ENCODE data around the gene CCL25.

The CCL25 gene

DNA sequence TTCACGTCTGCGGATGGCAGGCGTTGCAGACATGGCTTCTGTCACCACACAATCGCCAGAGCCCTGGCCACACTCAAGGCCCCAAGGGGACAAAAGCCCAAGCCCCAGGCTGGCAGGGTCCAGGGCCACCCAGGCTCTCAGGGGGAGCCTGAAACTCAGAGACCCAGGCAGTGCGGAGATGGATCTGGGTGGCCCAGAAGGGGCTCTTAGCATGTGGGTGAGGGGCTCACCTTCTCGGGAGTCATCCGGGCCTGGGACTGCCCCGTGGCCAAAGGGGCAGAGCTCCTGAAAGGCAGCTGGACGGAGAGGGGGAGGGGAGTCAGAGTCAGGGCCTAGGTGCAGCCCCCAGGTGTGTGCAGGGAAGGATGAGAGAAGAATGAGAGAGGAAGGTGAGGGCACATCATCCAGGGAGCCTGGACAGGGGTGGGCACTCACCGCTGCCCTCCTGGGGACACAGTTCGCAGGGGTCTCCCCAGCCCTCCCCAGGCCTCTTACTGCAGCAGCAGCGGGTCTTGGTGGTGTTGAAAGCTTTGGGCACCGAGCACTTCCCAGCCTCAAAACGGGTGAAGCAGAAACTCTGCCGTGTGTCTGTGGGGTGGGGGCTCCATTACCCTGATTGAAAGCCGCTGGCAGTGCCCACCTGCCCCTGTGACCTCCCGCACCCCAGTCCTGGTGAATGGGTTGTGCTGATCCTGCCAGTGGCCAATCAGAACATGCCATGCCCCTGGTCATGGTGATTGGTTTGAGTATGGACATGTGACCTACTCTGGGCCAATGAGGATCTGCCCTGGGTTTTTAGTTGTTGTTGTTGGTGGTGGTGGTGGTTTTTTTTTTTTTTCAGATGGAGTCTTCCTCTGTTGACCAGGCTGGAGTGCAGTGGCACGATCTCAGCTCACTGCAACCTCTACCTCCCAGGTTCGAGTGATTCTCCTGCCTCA, 37.4 kb downstream of the CCL25 start:
- H3K27ac ChIP-seq: no peak overlapping the region
- POLR2A ChIA-PET (ENCODE audit: low non-redundant PET): no interaction called here
- TF ChIP-seq, protein P1, sequence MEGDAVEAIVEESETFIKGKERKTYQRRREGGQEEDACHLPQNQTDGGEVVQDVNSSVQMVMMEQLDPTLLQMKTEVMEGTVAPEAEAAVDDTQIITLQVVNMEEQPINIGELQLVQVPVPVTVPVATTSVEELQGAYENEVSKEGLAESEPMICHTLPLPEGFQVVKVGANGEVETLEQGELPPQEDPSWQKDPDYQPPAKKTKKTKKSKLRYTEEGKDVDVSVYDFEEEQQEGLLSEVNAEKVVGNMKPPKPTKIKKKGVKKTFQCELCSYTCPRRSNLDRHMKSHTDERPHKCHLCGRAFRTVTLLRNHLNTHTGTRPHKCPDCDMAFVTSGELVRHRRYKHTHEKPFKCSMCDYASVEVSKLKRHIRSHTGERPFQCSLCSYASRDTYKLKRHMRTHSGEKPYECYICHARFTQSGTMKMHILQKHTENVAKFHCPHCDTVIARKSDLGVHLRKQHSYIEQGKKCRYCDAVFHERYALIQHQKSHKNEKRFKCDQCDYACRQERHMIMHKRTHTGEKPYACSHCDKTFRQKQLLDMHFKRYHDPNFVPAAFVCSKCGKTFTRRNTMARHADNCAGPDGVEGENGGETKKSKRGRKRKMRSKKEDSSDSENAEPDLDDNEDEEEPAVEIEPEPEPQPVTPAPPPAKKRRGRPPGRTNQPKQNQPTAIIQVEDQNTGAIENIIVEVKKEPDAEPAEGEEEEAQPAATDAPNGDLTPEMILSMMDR (conservative IDR thresholded peaks at IDR 0.05; ENCODE audit: low read depth): no peak
- CTCF ChIA-PET: interaction anchor here (1.0 kb wide), 1 partner anchor 15 kb away, joined by 3 read pairs; no protein-coding TSS in a partner anchor
- DNase-seq (ENCODE audit: low spot score): no peak

- no peak overlapping the region for H3K27ac ChIP-seq
- TF ChIP-seq, protein P1 (conservative IDR thresholded peaks at IDR 0.05; ENCODE audit: low read depth): no peak
- CTCF ChIA-PET: no interaction called here
- DNase-seq (ENCODE audit: low spot score): no peak
- POLR2A ChIA-PET (ENCODE audit: low non-redundant PET): interaction anchor here (0.5 kb wide), 1 partner anchor 333 kb away, joined by 4 read pairs; no protein-coding TSS in a partner anchor
Observed at GRCh38 chr19:8090950-8091349, 38.4 kb downstream of the CCL25 start.

DNA sequence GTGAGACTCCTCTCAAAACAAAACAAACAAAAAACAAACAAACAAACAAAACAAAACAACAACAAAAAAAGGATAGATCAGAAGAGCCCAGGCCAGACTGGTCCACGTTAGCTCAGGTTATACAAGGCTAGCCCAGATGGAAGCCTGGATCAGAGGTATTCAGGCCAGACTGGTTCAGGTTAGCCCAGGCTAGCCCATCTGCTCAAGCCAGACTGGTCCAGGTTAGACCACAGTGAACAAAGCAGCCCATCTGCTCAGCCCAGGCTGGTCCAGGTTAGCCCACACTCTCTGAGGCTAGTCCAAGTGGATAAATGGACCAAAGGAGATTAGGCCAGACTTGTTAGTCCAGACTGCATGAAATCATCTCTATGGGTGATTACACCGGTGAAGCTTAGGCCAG, 41.2 kb downstream of the CCL25 start:
- CTCF ChIA-PET: no interaction called here
- no peak overlapping the region for H3K27ac ChIP-seq
- POLR2A ChIA-PET (ENCODE audit: low non-redundant PET): no interaction called here
- no peak for DNase-seq (ENCODE audit: low spot score)
- TF ChIP-seq, protein P1 (conservative IDR thresholded peaks at IDR 0.05; ENCODE audit: low read depth): no peak

- no peak overlapping the region for H3K27ac ChIP-seq
- ChIA-PET POLR2A (ENCODE audit: low non-redundant PET) (no interaction called here), CTCF (no interaction called here)
- TF ChIP-seq, protein P1 (conservative IDR thresholded peaks at IDR 0.05; ENCODE audit: low read depth): no peak
- no peak for DNase-seq (ENCODE audit: low spot score)
Observed at GRCh38 chr19:8094336-8094735, 41.8 kb downstream of the CCL25 start.

DNA sequence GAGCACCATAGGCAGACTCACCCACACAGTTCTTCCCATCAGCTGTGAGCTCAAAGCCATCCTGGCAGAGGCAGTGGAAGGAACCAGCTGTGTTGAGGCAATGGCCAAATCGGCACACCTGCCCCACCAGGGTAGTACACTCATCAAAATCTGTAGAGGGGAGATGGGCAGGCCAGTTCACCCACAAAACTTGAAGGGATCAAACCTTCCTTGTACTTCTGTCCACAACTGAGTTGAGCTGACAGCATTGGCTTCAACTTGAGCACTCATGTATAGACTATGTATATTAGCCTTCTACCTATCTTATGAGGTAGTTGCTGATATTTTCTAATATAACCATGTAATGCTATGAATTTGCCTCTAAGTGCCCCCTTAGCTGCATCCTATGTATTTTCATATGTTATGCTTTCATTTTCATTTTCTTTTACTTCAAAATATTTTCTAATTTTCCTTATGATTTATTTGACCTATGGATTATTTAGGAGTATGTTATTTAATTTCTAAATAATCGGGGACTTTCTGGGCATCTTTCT, 42.9 kb downstream of the CCL25 start:
- ChIA-PET CTCF (no interaction called here), POLR2A (ENCODE audit: low non-redundant PET) (interaction anchor here (0.5 kb wide), 1 partner anchor 54 kb away, joined by 5 read pairs; the partner anchor contains the start of gene FBN3)
- TF ChIP-seq, protein P1 (conservative IDR thresholded peaks at IDR 0.05; ENCODE audit: low read depth): no peak
- no peak for DNase-seq (ENCODE audit: low spot score)
- H3K27ac ChIP-seq: no peak overlapping the region

- no peak for DNase-seq (ENCODE audit: low spot score)
Observed at GRCh38 chr19:8096071-8096470, 43.5 kb downstream of the CCL25 start.

More at GRCh38 chr19:8096071-8096470, 43.5 kb downstream of the CCL25 start:
- TF ChIP-seq, protein P1 (conservative IDR thresholded peaks at IDR 0.05; ENCODE audit: low read depth): no peak
- ChIA-PET POLR2A (ENCODE audit: low non-redundant PET) (no interaction called here), CTCF (no interaction called here)
- H3K27ac ChIP-seq: no peak overlapping the region
